NCI-H226 (cell line): ENCODE measurements around the gene SEMA3B.
A peak's percentile ranks its signal among the peaks of the same experiment; 100 is the strongest.
"Not testable (repeated sequence)": the region's sequence is repeated elsewhere in the genome, so short reads cannot be mapped to it uniquely, and the experiment has no call there.

ENCODE experiments used
- DNase-seq: peaks from one replicate; pipeline ENCODE4 v3.0.0-alpha.2; 2015

SEMA3B gene

GRCh38 chr3:50295553-50296431, 26.8 kb downstream of the SEMA3B start:
- DNase-seq = no peak

DNA sequence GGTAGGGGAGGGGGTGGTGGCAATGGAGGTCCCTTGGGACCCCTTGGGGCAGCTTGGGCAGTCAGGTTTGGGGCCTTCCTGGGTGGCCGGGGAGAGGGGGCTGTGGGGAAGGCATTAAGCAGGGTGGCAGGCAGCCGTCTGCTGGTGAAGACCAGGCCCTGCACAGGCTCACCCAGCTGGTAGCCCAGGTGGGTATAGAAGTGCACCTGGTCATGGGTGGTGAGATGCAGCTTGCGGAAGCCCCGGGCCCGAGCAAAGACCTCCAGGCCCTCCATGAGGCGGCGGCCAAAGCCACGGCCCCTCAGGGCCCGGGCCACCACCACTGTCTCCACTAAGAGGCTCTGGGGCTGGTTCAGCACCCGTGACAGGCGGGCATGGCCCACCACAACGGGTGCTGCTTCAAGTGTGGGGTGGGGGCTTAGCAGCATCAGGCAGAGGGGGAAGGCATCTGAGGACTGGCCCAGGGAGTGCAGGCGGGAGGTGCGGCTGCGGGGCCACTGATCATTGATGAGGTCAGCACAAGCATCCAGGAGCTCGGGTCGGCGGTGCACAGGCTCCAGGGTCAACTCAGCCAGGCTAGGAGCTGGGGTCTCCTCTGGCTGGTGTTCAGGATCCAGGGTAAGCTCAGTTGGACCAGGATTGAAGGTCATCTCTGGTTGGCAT, 27.9 kb downstream of the SEMA3B start:
- DNase-seq = no peak

- no peak for DNase-seq
Observed at GRCh38 chr3:50297384-50297775, 28.4 kb downstream of the SEMA3B start.

DNA sequence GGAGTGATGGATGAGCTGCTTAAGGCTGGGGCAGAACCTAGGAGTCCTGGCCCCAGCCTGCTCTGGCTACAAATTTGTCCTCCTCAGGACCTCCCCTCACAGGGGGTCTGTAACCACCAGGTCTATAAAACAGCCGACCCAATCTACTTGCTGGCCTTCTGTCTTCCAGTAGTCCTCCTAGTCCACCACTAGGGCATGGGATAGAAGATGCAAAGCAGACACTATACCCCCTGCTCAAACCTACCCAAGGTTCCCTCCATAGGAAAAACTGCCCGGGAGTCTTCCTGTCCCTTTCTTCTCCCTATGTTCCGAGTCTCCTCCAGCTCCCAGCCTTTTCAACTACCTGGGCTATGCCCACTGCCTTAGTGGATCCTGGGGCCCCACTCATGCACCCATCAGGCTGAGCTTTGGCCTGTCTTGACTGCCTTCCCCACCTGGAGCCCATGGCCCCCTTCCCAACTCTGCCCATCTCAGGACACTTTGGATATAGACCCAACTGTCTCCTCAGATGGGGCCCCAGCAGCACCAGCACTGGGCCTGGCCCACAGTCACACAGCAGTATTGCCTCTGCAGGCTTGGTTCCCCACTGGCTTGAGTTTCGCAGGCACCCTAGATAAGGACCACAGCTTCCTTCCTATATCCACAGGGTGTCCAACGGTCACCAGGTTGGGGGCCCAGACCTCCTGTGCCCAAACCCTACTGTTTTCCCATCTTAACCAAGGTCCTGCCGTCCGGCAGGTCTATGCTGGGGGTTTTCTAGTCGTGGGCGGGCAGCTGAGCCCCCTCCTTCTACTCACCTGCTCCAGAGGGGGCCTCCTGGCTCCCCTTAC, 29.2 kb downstream of the SEMA3B start:
- DNase-seq = no peak

DNA sequence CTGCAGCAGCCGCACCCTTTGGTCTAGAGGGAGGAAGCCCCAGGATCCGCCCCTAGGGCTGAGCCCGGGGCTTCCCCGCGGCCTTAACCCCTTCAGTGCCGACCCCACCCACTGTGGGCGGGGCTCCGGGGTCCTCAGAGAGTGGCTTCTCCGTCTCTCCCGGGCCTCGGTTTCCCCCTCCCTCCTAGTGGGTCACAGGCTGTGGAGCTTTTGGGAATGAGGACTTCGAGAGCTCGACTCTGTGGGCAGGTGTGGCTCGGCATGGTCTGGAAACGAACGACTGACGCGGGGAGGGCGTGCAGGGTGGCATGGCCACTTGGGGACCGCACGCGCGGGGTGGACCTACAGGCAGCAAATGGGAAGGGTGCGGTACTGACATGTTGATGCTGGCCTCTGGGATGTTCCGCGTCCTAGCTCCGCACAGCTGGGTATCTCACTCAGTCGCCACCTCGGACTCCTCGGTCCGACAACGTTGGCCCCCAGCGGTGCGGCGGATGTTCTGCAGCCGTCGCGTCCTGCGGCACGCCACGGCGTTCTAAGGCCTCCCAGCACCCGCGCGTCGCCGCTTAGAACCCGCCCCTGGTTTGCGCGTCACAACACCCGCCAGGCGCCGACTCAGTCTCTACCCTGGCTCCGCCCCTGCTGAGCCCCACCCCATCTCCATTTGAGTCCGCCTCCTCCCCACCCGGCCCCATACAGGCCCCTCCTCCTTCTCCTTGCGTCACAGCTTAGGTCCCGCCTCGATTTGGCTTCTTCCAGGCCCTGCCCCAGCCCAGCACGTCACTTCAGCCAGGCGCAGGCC, 30.1 kb downstream of the SEMA3B start, which contains the start of the genes HYAL3 and NAA80:
HYAL3 (minus strand) TSS at position 570 of the 802 bp plus-strand sequence. CDS start 3,803 bp downstream, outside the sequence.
NAA80 (minus strand) TSS at position 570 of the 802 bp plus-strand sequence. CDS start 1,942 bp downstream, outside the sequence.
- peak; percentile 80 for DNase-seq

DNA sequence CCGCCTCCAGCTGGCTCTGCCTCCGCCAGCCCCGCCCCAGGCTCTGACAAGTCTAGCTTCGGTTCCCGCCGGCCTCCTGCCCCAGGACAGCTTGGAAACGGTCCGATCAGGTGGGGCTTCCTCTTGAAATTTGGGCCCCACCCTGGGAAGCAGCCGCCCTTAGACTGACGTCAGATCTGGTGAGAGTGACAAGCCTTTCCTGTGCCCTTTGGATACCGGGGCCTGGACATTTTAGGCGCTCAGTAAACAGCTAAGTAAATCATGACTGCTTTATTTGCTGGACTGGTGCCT, 30.6 kb downstream of the SEMA3B start:
- DNase-seq = no peak

DNA sequence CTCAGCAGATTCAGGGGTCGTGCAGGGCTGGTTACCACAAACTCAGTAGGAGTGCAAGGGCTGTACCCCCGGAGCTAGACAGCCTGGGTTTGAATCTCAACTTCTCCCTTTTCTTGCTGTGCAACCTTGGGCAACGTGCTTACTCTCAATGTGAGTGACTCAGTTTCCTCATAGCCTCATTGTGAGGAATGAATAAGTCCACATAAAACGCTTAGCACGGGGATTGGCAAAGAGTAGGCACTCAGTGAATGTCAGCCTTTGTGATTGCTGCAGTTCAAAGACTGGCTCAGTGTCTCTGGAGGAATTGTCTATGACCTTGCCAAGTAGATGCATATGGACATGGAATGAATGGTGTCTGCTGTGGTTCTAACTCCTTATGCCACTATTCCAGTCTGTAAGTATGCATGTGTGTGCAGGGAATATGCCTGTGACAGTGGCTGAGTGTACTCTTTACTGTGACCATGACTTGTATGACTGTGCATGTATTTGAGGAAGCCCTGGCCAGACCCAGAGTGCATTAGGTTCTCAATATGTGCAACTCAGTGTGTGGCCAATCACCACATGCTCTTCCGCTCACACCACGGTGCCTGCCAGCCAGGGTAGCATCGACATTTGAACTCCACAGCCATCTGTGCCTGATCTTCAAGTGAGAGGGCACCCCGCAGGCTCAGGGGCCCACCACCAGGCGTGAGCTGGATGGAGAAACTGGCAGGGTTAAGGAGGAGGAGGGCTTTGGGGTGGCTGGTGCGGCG, 31.2 kb downstream of the SEMA3B start:
- DNase-seq = no peak

DNA sequence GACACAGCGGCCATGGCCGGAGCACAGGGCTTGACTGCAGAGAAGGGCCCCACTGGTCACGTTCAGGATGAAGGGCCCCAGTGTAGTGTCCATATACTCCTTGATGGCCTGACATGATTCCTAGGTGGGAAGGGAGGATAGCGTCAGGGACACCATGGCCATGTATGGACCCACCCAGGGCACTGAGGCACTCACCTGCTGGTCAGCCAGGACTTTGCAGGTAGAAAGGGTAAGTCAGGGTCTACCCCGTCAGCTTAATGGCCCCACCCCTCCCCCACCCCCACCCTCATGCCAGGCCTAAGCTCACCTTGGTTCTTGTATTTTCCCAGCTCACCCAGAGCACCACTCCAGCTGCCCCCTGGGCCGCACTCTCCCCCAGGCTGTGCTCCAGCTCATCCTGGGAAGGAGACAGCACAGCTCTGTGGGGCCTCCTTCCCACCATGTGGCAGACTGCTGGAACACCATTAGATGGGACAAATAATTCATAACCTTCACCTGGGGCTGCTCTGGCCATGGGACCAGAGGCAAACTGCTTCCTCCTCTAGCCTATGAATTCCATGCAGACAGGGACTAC, 31.8 kb downstream of the SEMA3B start:
- DNase-seq = no peak

DNA sequence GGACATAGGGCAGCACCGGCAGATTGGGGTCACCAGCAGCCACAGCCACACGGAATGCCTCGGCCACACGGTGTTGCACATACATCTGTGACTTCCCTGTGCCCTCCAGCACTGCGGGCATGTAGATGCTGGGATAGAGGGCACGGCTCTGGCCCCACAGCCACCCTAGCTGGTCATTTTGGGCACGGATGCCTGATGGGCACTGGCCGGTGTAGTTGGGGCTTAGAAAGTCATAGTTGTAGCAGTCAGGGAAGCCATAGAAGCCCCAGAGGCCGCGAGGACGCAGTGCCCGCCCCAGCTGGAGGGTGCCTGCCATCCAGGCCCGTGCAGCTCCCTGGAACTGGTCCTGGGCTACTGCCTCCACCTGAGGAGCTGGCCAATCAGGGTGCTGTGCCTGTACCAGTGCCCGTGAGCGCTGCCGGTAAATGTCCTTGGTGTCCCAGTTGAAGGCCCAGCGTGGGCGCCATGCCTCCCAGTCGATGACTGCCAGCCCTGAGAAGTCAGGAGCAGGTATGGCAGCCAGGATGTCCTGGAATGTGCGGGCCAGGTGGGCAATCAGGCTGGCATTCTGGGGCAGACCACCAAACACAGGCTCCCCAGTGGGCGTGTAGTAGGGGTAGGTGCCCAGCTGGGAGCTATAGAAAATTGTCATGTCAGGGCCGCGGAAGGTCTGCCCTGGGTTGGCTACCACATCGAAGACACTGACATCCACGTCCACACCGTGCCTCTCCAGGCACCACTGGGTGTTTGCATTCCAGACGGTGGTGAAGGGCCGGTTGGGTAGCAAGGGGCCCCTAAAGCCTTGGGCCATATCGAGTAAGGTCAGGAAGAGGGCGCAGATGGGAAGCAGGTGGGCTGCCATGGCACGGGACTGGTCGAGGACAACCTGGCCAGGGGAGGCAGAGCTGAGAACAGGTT, 33.4 kb downstream of the SEMA3B start:
- DNase-seq = no peak

GRCh38 chr3:50303013-50303815, 34.3 kb downstream of the SEMA3B start, which contains the start of gene HYAL1:
Gene HYAL1, minus strand, starts transcription at chr3:50303574. Its CDS starts 618 bp downstream, at chr3:50302956.
- no peak for DNase-seq

DNA sequence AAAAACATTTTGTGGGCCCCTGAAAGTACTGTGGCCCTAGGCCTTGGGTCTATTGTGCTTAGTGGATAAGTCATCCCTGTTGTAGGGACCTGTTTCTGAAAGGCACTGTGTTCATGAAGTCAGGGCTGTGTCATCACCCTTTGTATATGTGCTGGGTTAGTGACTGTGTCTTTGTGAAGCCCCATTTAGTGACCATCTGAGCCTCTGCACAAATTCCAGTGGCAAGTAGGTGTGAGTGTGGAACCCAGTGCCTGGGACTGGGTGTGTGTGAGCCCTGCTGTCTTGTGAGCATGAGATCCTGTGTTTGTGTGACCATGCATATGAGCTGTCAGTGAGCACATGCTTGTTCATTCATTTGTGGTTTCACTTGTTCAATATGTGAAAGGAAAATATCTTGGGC, 35.7 kb downstream of the SEMA3B start:
- no peak for DNase-seq

- not testable (repeated sequence) for DNase-seq
Observed at GRCh38 chr3:50312041-50312440, 43.1 kb downstream of the SEMA3B start.

GRCh38 chr3:50314342-50314741, 45.4 kb downstream of the SEMA3B start:
- DNase-seq = no peak

DNA sequence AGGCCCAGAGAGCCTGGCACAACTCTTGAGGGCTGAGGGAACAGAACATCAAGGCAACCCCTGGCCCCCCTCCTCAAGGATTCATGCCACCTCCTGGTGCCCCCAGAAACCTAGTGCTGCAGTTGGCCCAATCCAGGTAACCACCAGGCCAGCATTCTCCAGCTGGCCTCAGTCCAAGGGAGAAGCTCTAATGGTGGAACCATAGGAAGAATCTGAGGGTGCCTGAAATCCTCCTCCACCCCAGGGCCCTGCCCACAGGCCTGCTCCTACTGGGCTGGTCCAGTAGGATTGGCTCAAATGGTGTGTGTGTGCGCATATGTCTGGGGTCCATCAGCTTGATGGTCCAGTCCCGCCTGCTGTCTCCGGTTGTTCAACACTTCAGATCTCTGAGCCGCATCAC, 45.9 kb downstream of the SEMA3B start:
- no peak for DNase-seq

DNA sequence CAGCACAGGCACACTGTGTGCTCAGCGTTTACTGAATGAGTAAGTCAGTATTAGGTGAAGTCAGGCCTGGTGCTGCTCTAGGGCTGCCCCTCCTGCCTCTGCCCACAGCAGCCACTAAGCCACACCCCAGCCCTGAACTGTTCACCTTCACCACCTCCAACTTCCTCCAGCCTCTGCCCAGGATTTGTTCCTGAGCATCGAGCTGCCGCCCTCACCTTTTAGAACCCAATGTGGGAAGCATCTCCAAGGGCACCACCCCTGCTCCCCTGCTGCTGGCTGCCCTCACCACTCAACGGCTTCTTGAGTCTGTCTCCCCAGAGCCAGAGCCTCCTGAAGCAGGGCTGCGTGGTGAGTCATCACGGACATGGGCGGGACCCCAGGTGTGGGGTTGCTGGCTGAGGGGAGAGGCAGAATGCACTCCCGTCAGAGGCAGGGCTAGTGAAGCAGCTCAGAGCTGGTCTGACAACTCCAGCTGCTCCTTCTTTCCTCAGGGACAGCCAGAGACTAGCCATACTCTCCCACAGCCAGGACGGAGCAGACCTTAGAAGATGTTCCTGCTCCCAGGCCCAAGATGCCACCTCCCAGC, 47.8 kb downstream of the SEMA3B start:
- peak; percentile 85 for DNase-seq

DNA sequence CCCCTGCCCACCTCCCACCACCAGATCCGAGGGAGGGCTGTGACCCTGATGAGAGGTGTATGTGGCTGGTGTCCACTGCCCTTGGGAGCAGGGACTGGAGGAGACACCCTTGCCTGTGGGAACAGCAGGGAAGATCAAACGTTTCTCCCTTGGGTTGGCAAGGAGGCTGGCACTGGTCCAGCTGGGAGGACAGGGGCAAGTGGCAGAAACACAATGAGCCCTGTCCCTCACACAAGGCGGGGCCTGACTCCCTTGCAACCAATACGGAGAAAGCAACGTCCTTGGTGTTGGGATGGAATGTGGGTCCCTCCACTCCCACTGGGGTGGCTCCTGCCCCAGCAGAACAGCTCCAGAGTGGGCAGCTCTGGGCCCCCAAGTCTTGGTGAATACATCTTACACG, 48.4 kb downstream of the SEMA3B start:
- DNase-seq = no peak

GRCh38 chr3:50318163-50318562, 49.2 kb downstream of the SEMA3B start:
- no peak for DNase-seq

GRCh38 chr3:50318615-50319014, 49.7 kb downstream of the SEMA3B start:
- no peak for DNase-seq
